H9 (cell line): ENCODE results near the gene ABHD8. TPM values are rescaled to one million over a fixed set of nuclear protein-coding genes. Genes with fewer than 3 reads are reported as not detected.

Source experiments
- DNase-seq: peaks from one replicate; pipeline ENCODE4 v3.0.0-alpha.2; 2017
- H2AFZ ChIP-seq: one replicate; pipeline ENCODE4 v1.6.1; 2013; ENCODE audit warnings: mild to moderate bottlenecking, low read length, control low read depth, moderate library complexity
- H2AK5ac ChIP-seq: 2 replicates; pipeline ENCODE4 v1.6.1; 2013; ENCODE audit warnings: low read length, control low read depth, mixed read lengths; ENCODE audit not compliant: insufficient read length
- H2BK120ac ChIP-seq: one replicate; pipeline ENCODE4 v1.6.1; 2013; ENCODE audit warnings: low read depth, mild to moderate bottlenecking, low read length, control low read depth, inconsistent platforms; ENCODE audit not compliant: poor library complexity, severe bottlenecking
- H2BK12ac ChIP-seq: 2 replicates; pipeline ENCODE4 v1.6.1; 2013; ENCODE audit warnings: low read length, control low read depth, mixed read lengths, low read depth; ENCODE audit not compliant: insufficient read length
- H2BK15ac ChIP-seq: 2 replicates; pipeline ENCODE4 v1.6.1; 2013; ENCODE audit warnings: low read depth, low read length, control low read depth
- H2BK20ac ChIP-seq: one replicate; pipeline ENCODE4 v1.6.1; 2013; ENCODE audit warnings: low read depth, mild to moderate bottlenecking, low read length, control low read depth, inconsistent platforms; ENCODE audit not compliant: poor library complexity, severe bottlenecking
- H2BK5ac ChIP-seq: 2 replicates; pipeline ENCODE4 v1.6.1; 2013; ENCODE audit warnings: low read length, control low read depth, mixed read lengths; ENCODE audit not compliant: insufficient read length
- H3K14ac ChIP-seq: 2 replicates; pipeline ENCODE4 v1.6.1; 2013; ENCODE audit warnings: low read length, control low read depth; ENCODE audit not compliant: insufficient read depth
- H3K18ac ChIP-seq: 2 replicates; pipeline ENCODE4 v1.6.1; 2013; ENCODE audit warnings: low read depth, mild to moderate bottlenecking, mixed read lengths, low read length, control low read depth; ENCODE audit not compliant: insufficient read length
- H3K23ac ChIP-seq: 2 replicates; pipeline ENCODE4 v1.6.1; 2013; ENCODE audit warnings: low read length, control low read depth, mixed read lengths, low read depth; ENCODE audit not compliant: insufficient read length
- H3K23me2 ChIP-seq: 2 replicates; pipeline ENCODE4 v1.6.1; 2013; ENCODE audit warnings: low read depth, mild to moderate bottlenecking, mixed read lengths, low read length, control low read depth; ENCODE audit not compliant: insufficient read length, poor library complexity, severe bottlenecking
- H3K27ac ChIP-seq: 2 replicates; pipeline ENCODE4 v1.5.1; 2013; ENCODE audit warnings: low read length, control low read depth, mixed read lengths, low read depth; ENCODE audit not compliant: insufficient read length
- H3K27me3 ChIP-seq: 2 replicates; pipeline ENCODE4 v1.6.1; 2013; ENCODE audit warnings: low read length, control low read depth, inconsistent platforms; ENCODE audit not compliant: insufficient read depth
- H3K4ac ChIP-seq: 2 replicates; pipeline ENCODE4 v1.6.1; 2013; ENCODE audit warnings: low read depth, mild to moderate bottlenecking, control low read depth, inconsistent platforms, low read length, moderate library complexity
- H3K4me1 ChIP-seq: 2 replicates; pipeline ENCODE4 v1.6.1; 2013; ENCODE audit warnings: low read length, control low read depth, inconsistent platforms; ENCODE audit not compliant: insufficient read depth
- H3K4me2 ChIP-seq: 2 replicates; pipeline ENCODE4 v1.6.1; 2013; ENCODE audit warnings: low read length, control low read depth, mixed read lengths; ENCODE audit not compliant: insufficient read length, insufficient read depth
- H3K56ac ChIP-seq: 2 replicates; pipeline ENCODE4 v1.6.1; 2013; ENCODE audit warnings: low read depth, mild to moderate bottlenecking, mixed read lengths, low read length, control low read depth; ENCODE audit not compliant: insufficient read length
- H3K79me1 ChIP-seq: 2 replicates; pipeline ENCODE4 v1.6.1; 2013; ENCODE audit warnings: low read depth, mild to moderate bottlenecking, moderate library complexity, low read length, control low read depth, inconsistent platforms; ENCODE audit not compliant: insufficient read depth, poor library complexity, severe bottlenecking
- H3K79me2 ChIP-seq: 2 replicates; pipeline ENCODE4 v1.6.1; 2013; ENCODE audit warnings: low read length, control low read depth, inconsistent platforms; ENCODE audit not compliant: insufficient read depth
- H3K9ac ChIP-seq: 2 replicates; pipeline ENCODE4 v1.6.1; 2013; ENCODE audit warnings: low read length, control low read depth, mixed read lengths; ENCODE audit not compliant: insufficient read length; ENCODE audit errors: extremely low read depth
- H3K9me3 ChIP-seq: one replicate; pipeline ENCODE4 v1.6.1; 2013; ENCODE audit warnings: low read depth, low read length, inconsistent platforms; ENCODE audit not compliant: control insufficient read depth
- H3T11ph ChIP-seq: one replicate; pipeline ENCODE4 v1.6.1; 2013; ENCODE audit warnings: mild to moderate bottlenecking, low read length, control low read depth, inconsistent platforms
- H4K20me1 ChIP-seq: one replicate; pipeline ENCODE4 v1.6.1; 2013; ENCODE audit not compliant: control insufficient read depth, insufficient read length, insufficient read depth
- H4K5ac ChIP-seq: 2 replicates; pipeline ENCODE4 v1.6.1; 2013; ENCODE audit warnings: low read depth, mild to moderate bottlenecking, mixed read lengths, low read length, control low read depth; ENCODE audit not compliant: insufficient read length
- H4K8ac ChIP-seq: replicated peaks from 2 replicates; pipeline ENCODE4 v1.6.1; 2013; ENCODE audit warnings: low read length, control low read depth, mixed read lengths, low read depth; ENCODE audit not compliant: insufficient read length
- H4K91ac ChIP-seq: 2 replicates; pipeline ENCODE4 v1.6.1; 2013; ENCODE audit warnings: low read depth, mild to moderate bottlenecking, moderate library complexity, mixed read lengths, low read length, control low read depth; ENCODE audit not compliant: insufficient read length
- H3K27ac Mint-ChIP-seq, 3 experiments: 2 replicates in 2 of 3; 3 replicates in 1 of 3; pipeline ENCODE4 v1.8.0; 2020 to 2021; ENCODE audit warnings: mixed read lengths in 3 of 3, mild to moderate bottlenecking in 1 of 3, moderate library complexity in 1 of 3
- H3K27me3 Mint-ChIP-seq: 2 replicates; pipeline ENCODE4 v1.8.0; 2021; ENCODE audit warnings: low read depth, mild to moderate bottlenecking, moderate library complexity, mixed read lengths
- H3K36me3 Mint-ChIP-seq, 3 experiments: 2 replicates in 2 of 3; 3 replicates in 1 of 3; pipeline ENCODE4 v1.8.0; 2020 to 2021; ENCODE audit warnings: low read depth in 3 of 3, mixed read lengths in 3 of 3; ENCODE audit not compliant: insufficient read depth in 1 of 3
- H3K4me1 Mint-ChIP-seq, 2 experiments: 2 replicates each; pipeline ENCODE4 v1.8.0; 2020; ENCODE audit warnings: mixed read lengths in 2 of 2
- H3K4me3 Mint-ChIP-seq, 2 experiments: 2 replicates in 1 of 2; 3 replicates in 1 of 2; pipeline ENCODE4 v1.8.0; 2020 to 2021; ENCODE audit warnings: mild to moderate bottlenecking in 2 of 2, mixed read lengths in 2 of 2, moderate library complexity in 1 of 2
- H3K9me3 Mint-ChIP-seq, 2 experiments: 2 replicates in 1 of 2; 3 replicates in 1 of 2; pipeline ENCODE4 v1.8.0; 2020; ENCODE audit warnings: mild to moderate bottlenecking in 2 of 2, mixed read lengths in 2 of 2, moderate library complexity in 1 of 2
- CTCF ChIP-seq: fragments of 200-600 bp; sonication (generic); conservative IDR thresholded peaks from 3 replicates; pipeline ENCODE4 v1.8.0; 2021; ENCODE audit warnings: antibody characterized with exemption, mild to moderate bottlenecking
- WGBS: extraction: QIAGEN DNeasy Blood & Tissue Kit; methylation state at CpG from one replicate; pipeline ENCODE4 v1.1.7; 2013; ENCODE audit warnings: missing lambda C conversion rate, low lambda C conversion rate, mixed read lengths; ENCODE audit not compliant: insufficient read length; ENCODE audit errors: extremely low coverage; 5-methylcytosine and 5-hydroxymethylcytosine counted together
- total RNA-seq: library from RNA; stranded (reverse); gene quantifications from 2 replicates; pipeline ENCODE4 v1.2.1, GENCODE V29; 2021

Gene ABHD8
- total RNA-seq, 1 experiment from 2014 or later, result 11.7 TPM

GRCh38 chr19:17328517-17329365, 25.5 kb upstream of the ABHD8 start:
- no peaks in the 10 kb centered on the region for H4K20me1 ChIP-seq
- H4K8ac ChIP-seq, result no peak overlapping the region
- peak overlapping the region; percentile 51 for H3K18ac ChIP-seq
- no peak overlapping the region for H2BK12ac ChIP-seq
- H3K79me2 ChIP-seq, result no peaks in the 10 kb centered on the region
- H3K36me3 Mint-ChIP-seq, result peaks cover 13 to 45% (median 34%) of the 10 kb centered on the region in 3 experiments
- no peak overlapping the region for H4K5ac ChIP-seq
- H3K9ac ChIP-seq, result no peak overlapping the region
- no peak overlapping the region for H2AFZ ChIP-seq
- peak overlapping the region; percentile 37 for H3K4me2 ChIP-seq
- no peak overlapping the region for H2BK120ac ChIP-seq
- no peak overlapping the region for H2AK5ac ChIP-seq
- H2BK15ac ChIP-seq, result no peak overlapping the region
- H3K27ac ChIP-seq, result no peak overlapping the region
- H3K4me3 Mint-ChIP-seq, result peak overlapping the region; percentile 81 to 93
- H2BK5ac ChIP-seq, result no peak overlapping the region
- TF ChIP-seq CTCF, result no peak
- no peaks in the 10 kb centered on the region for H3K9me3 ChIP-seq
- H3K23me2 ChIP-seq, result peaks cover 6% of the 10 kb centered on the region
- H3K9me3 Mint-ChIP-seq, result no peaks in the 10 kb centered on the region; a peak in 1 of 5 replicates
- H3K27ac Mint-ChIP-seq, result no peak overlapping the region
- H3K4me1 Mint-ChIP-seq, result peaks cover 8 to 32% of the 10 kb centered on the region in 2 experiments
- no peak overlapping the region for H3K4ac ChIP-seq
- no peak overlapping the region for H3K56ac ChIP-seq
- H2BK20ac ChIP-seq, result no peak overlapping the region
- no peak for DNase-seq
- 0 out of 2 replicates have a peak overlapping the region, but pooled peaks have one; percentile 26 for H3K14ac ChIP-seq
- H3K79me1 ChIP-seq, result no peaks in the 10 kb centered on the region
- H4K91ac ChIP-seq, result no peak overlapping the region
- H3T11ph ChIP-seq, result no peak overlapping the region
- no peaks in the 10 kb centered on the region for H3K27me3 ChIP-seq
- no peak overlapping the region for H3K23ac ChIP-seq
- WGBS, result no CpG with 5 or more reads among the region's 94 CpGs
- no peaks in the 10 kb centered on the region for H3K4me1 ChIP-seq
- peaks cover 6% of the 10 kb centered on the region for H3K27me3 Mint-ChIP-seq
